Skin of body (tissue), 2 donors: Measurements from ENCODE around the gene PVALEF. TPM values are rescaled to one million over a fixed set of nuclear protein-coding genes. Genes with fewer than 3 reads are reported as not detected.

ENCODE experiments used
- DNase-seq: peaks from one replicate; lab custom pipeline; 2025; lab: John Stamatoyannopoulos, UW
- total RNA-seq: library from RNA; depleted of rRNA; stranded (reverse); fragments of >200 nt; gene quantifications from one replicate; pipeline ENCODE4 v1.2.3, GENCODE V29; 2014

PVALEF gene
- total RNA-seq, 1 donor from 2014 or later: not detected

GRCh38 chr17:81128774-81129173, 36.5 kb upstream of the PVALEF start:
- no peak for DNase-seq

GRCh38 chr17:81129289-81129688, 36.0 kb upstream of the PVALEF start:
- DNase-seq: no peak

GRCh38 chr17:81129711-81130367, 35.5 kb upstream of the PVALEF start:
- DNase-seq: no peak

- no peak for DNase-seq
Observed at GRCh38 chr17:81130385-81131361, 34.6 kb upstream of the PVALEF start.

- no peak for DNase-seq
Observed at GRCh38 chr17:81131486-81132196, 33.7 kb upstream of the PVALEF start.

- no peak for DNase-seq
Observed at GRCh38 chr17:81132197-81132540, 33.1 kb upstream of the PVALEF start.

GRCh38 chr17:81132770-81133723, 32.3 kb upstream of the PVALEF start:
- no peak for DNase-seq

- DNase-seq: no peak
Observed at GRCh38 chr17:81134064-81134781, 31.1 kb upstream of the PVALEF start.

GRCh38 chr17:81135505-81136278, 29.6 kb upstream of the PVALEF start:
- DNase-seq: no peak

- no peak for DNase-seq
Observed at GRCh38 chr17:81136366-81136765, 28.9 kb upstream of the PVALEF start.

GRCh38 chr17:81137248-81137647, 28.1 kb upstream of the PVALEF start:
- no peak for DNase-seq

- DNase-seq: no peak
Observed at GRCh38 chr17:81138083-81138482, 27.2 kb upstream of the PVALEF start.

GRCh38 chr17:81138500-81138899, 26.8 kb upstream of the PVALEF start:
- DNase-seq: no peak

- DNase-seq: no peak
Observed at GRCh38 chr17:81139428-81139827, 25.9 kb upstream of the PVALEF start.

GRCh38 chr17:81140018-81140417, 25.3 kb upstream of the PVALEF start:
- no peak for DNase-seq

GRCh38 chr17:81140695-81141094, 24.6 kb upstream of the PVALEF start:
- DNase-seq: no peak

- DNase-seq: peak; percentile 70
Observed at GRCh38 chr17:81142301-81143199, 22.8 kb upstream of the PVALEF start.

- DNase-seq: no peak
Observed at GRCh38 chr17:81143200-81143527, 22.1 kb upstream of the PVALEF start.
